ENCODE measurements around the gene CDH10.

Gene CDH10

GRCh38 chr5:24492229-24492628 is 152.5 kb downstream of the CDH10 start:
- H3K27ac ChIP-seq, result no peak overlapping the region
- no peak overlapping the region for H3K4me3 ChIP-seq (IDR thresholded peaks at IDR 0.05; ENCODE audit: insufficient read depth, low read depth, low read length)
- no peaks in the 10 kb centered on the region for H3K79me2 ChIP-seq (ENCODE audit: insufficient read depth, low read depth)
- no peaks in the 10 kb centered on the region for H3K27me3 ChIP-seq (ENCODE audit: insufficient read depth, low read depth)
- H3K4me1 ChIP-seq (ENCODE audit: low read depth, poor library complexity, severe bottlenecking), result no peaks in the 10 kb centered on the region
- no peak overlapping the region for H3K4me2 ChIP-seq
- TF ChIP-seq, protein P1, sequence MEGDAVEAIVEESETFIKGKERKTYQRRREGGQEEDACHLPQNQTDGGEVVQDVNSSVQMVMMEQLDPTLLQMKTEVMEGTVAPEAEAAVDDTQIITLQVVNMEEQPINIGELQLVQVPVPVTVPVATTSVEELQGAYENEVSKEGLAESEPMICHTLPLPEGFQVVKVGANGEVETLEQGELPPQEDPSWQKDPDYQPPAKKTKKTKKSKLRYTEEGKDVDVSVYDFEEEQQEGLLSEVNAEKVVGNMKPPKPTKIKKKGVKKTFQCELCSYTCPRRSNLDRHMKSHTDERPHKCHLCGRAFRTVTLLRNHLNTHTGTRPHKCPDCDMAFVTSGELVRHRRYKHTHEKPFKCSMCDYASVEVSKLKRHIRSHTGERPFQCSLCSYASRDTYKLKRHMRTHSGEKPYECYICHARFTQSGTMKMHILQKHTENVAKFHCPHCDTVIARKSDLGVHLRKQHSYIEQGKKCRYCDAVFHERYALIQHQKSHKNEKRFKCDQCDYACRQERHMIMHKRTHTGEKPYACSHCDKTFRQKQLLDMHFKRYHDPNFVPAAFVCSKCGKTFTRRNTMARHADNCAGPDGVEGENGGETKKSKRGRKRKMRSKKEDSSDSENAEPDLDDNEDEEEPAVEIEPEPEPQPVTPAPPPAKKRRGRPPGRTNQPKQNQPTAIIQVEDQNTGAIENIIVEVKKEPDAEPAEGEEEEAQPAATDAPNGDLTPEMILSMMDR (conservative IDR thresholded peaks at IDR 0.05; ENCODE audit: low read depth, low read length), result no peak
- H3K36me3 ChIP-seq (ENCODE audit: insufficient read depth), result no peaks in the 10 kb centered on the region
- H2AFZ ChIP-seq (ENCODE audit: low read depth), result no peak overlapping the region
- no peak overlapping the region for H3K9ac ChIP-seq
- no peaks in the 10 kb centered on the region for H4K20me1 ChIP-seq (ENCODE audit: insufficient read depth)

DNA sequence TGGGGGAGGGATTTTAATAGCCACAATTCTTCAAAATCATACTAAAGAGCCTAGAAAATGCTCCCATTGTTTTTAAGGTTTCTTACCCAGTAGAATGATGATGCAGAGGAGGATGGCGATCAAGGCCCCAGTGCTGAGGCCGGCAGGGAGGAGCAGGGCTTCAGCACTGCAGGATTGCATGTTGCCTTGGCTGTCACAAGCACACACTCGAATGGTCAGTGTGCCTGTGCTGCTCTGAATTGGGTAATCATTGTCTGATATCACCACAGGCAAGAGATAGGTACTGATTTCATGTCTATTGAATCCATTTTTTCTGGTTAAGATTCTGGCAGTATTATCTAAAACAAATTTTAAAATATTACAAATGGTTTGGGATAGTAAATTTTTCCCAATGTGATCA is 153.3 kb downstream of the CDH10 start:
- TF ChIP-seq, protein P1 (conservative IDR thresholded peaks at IDR 0.05; ENCODE audit: low read depth, low read length), result no peak
- Histone ChIP-seq H3K4me1 (ENCODE audit: low read depth, poor library complexity, severe bottlenecking) (no peaks in the 10 kb centered on the region), H3K79me2 (ENCODE audit: insufficient read depth, low read depth) (no peaks in the 10 kb centered on the region), H2AFZ (ENCODE audit: low read depth) (no peak overlapping the region), H3K27me3 (ENCODE audit: insufficient read depth, low read depth) (no peaks in the 10 kb centered on the region), H4K20me1 (ENCODE audit: insufficient read depth) (no peaks in the 10 kb centered on the region), H3K4me2 (no peak overlapping the region), H3K36me3 (ENCODE audit: insufficient read depth) (no peaks in the 10 kb centered on the region), H3K27ac (no peak overlapping the region), H3K9ac (no peak overlapping the region), H3K4me3 (IDR thresholded peaks at IDR 0.05; ENCODE audit: insufficient read depth, low read depth, low read length) (no peak overlapping the region)

DNA sequence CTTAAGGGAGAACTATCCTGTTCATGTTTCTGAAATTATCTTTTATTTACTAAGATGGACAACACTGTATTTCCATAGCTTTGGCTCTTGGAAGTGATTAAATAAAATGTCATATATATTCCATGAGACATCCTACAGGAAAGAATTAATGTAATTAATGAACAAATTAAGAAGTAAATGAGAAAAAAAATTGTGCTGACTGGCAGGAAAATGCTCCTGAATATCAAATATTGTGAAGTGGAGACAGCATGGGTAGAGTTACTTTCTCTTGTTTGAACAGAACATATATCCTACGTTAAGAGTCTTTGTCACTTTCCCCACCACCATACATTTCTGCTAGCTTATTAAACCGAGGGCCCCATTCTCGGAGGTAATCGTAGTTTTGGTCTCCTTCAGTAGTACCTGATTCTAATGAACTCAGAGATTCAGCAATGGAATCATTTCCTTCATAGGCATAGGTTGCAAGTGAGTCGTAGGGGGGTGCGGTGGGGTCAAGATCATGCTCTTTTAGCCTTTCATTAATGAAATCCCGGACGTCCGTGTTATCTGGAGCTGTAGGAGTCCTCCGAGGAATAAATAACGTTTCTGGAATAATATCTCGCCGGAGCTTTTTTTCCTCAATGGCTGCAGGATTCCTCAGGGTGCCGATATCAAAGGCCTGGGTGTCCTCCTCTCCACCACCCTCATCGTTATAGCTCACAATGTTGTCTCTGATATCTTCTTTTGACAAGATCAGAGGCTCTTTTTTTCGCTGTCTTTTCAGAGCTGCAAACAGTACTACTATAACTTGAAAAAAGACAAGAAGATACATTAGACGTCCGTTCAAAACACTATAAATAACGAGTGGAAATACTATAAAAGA is 157.2 kb downstream of the CDH10 start:
- Histone ChIP-seq H3K4me1 (ENCODE audit: low read depth, poor library complexity, severe bottlenecking) (no peaks in the 10 kb centered on the region), H3K27ac (no peak overlapping the region), H3K36me3 (ENCODE audit: insufficient read depth) (no peaks in the 10 kb centered on the region), H4K20me1 (ENCODE audit: insufficient read depth) (no peaks in the 10 kb centered on the region), H3K4me3 (IDR thresholded peaks at IDR 0.05; ENCODE audit: insufficient read depth, low read depth, low read length) (no peak overlapping the region), H3K9ac (no peak overlapping the region), H3K79me2 (ENCODE audit: insufficient read depth, low read depth) (no peaks in the 10 kb centered on the region), H3K27me3 (ENCODE audit: insufficient read depth, low read depth) (no peaks in the 10 kb centered on the region), H3K4me2 (no peak overlapping the region), H2AFZ (ENCODE audit: low read depth) (no peak overlapping the region)
- TF ChIP-seq, protein P1 (conservative IDR thresholded peaks at IDR 0.05; ENCODE audit: low read depth, low read length), result no peak

DNA sequence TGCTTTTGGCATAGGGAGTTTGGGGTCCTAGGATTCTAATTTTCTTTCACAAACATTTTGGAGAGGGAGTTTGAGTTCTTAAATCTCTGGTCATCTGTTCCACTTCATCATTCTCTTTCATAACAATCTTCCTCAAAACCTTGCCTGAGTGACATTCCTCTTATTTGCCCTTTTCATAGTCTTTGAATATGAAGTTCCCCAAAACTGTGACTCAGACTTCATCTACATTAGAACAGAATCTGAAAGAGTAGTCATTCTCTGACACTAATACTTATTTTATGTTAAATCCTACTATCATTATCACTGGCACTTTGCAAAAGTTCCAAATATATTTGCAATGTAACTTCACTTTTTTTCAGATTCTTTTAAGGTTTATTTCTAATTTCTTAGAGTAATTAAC is 163.8 kb downstream of the CDH10 start:
- Histone ChIP-seq H3K4me3 (IDR thresholded peaks at IDR 0.05; ENCODE audit: insufficient read depth, low read depth, low read length) (no peak overlapping the region), H3K9ac (no peak overlapping the region), H4K20me1 (ENCODE audit: insufficient read depth) (no peaks in the 10 kb centered on the region), H2AFZ (ENCODE audit: low read depth) (no peak overlapping the region), H3K36me3 (ENCODE audit: insufficient read depth) (no peaks in the 10 kb centered on the region), H3K27me3 (ENCODE audit: insufficient read depth, low read depth) (no peaks in the 10 kb centered on the region), H3K27ac (no peak overlapping the region), H3K4me2 (no peak overlapping the region), H3K79me2 (ENCODE audit: insufficient read depth, low read depth) (no peaks in the 10 kb centered on the region), H3K4me1 (ENCODE audit: low read depth, poor library complexity, severe bottlenecking) (no peaks in the 10 kb centered on the region)
- TF ChIP-seq, protein P1 (conservative IDR thresholded peaks at IDR 0.05; ENCODE audit: low read depth, low read length), result no peak
